ENCODE results near the gene GATA5.

Gene GATA5

DNA sequence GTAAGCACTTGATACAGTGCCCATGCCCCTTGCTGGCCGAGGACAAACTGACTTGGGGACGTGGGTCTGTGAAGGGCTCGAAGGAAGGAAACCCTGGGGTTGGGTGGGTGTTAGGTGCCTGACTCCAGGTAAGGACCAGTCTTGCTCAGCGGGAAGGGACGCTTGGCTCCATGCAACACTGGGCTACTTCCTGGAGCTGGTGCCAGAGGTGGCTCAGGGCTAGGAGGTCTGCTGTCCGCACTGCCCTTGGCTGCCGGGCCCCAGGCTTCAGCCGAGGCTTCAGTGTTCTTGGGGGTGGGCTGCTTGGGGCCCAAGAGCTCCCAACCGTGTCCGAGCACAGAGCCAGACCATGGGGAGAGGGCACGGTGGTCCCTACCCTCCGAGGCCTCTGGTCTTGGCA lies 5.3 kb downstream of the GATA5 start:
- no peak for DNase-seq

DNA sequence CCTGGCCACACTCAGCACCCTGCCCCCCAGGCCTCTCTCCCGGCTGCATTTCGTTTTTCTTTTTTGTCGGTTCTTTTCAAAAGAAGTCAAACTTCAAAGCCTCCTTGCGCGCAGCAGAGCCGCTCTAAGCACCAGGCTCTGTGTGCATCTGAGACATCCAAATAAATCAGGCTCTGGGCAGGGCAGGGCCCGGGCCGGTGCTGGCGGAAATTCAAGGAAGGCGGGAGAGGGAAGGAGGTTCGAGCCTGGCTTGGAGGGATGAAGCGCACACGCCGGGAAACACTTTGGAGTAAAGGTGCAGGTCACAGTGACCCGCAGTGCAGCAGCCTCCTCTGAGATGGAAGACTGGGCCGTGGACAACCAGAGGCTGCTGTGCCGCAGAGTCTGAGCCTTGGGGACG lies 5.8 kb downstream of the GATA5 start:
- no peak for DNase-seq

DNA sequence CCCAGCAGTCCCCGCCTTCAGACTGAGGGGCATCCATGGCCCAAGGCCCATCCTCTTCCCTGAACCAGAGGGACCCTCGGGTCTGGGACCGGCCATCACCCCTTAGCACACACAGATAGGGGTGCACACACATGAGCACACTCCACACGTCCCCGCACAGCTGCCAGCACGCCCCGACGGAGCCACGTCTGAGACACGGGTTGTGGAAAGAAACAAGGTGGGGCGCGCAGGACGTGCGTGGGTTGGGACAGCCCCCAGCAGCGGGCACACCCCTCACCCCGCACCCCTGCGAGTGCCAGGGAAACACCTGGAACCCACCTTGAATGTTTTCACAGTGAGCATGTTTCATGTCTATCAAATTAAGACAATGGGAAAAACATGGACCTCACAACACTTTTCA lies 6.4 kb downstream of the GATA5 start:
- DNase-seq: no peak

DNA sequence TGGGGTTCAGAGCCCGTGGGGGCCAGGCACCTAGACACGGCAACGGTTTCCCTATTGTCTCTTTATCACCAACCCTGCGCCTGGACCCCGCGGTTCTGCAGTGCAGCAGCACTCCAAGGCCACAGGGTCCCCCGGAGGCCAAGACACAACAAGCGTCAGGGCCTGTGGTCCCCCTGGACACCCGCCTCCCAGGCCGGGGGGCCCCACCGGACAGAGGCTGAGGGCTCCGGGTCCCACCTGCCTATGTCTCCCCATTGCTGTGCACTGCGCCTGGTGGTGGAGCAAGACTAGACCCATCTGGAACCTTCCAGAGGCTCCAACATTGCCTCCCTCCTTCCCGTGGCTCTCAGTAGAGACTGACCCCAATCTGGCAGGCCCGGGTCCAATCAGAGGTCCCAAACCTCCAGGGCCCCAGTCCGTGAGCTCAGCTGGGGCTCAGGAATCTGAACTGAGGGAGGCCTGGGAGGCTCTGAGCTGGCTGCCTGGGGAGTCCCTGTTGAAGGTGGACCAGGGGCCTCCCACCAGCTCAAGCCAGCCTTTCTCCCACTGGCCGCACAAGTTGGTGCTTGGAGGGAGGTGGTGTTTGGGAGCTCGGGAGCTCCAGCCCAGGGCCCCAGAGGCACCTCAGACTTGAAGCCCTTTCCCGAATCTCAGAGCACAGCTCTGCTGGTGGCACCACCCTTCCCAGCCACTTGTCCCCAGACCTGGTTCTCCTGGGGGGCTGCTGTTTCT lies 8.8 kb downstream of the GATA5 start:
- DNase-seq: no peak

DNA sequence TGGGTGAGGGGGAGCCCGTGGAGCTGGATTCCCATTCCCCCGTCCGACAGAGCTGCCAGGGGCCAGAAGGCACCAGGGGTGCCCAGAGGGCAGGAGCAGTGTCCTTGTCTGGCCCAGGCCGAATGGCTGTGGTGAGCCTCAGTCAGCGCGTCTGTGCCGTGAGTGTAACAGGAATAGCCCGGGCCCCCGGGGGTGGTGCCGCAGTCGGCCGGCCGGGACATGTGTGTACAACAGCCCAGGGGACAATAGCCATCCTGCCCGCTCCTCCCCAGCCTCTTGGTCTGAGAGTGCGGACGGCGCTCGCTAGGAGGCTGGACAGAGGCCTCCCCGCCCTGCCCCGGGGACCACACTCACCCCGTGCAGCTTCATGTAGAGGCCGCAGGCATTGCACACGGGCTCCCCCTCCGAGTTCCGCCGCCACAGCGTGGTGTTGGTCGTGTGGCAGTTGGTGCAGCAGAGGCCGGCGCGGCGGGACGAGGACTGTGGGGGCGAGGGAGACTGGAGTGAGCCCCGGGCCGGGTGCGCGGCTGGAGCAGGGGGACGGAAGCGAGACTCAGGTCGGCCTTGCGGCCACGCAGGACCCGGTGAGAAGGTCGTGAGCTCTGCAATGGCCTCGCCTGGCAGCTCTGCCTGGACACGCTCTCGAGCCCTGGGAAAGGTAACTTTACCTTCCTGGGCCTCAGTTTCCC lies 9.6 kb downstream of the GATA5 start:
- no peak for DNase-seq

DNA sequence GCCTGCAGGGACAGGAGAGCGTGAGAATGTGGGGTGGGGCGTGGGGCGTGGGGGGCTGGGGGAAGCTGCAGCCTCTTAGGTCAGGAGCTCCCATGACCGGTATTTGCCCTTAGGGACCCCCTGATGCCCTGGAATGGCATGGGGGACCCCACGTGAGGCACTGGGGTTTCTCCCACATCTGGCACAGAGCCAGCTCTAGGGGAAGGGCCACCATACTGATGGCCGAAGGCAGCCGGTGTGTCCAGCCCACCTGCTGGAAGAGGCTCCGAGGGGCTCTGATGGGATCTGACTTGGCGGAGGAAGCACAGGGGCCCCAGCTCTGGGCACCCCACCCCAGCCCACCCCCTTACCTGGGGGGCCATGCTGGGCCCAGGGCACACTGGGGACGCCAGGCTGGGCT lies 10.8 kb downstream of the GATA5 start:
- DNase-seq: no peak

DNA sequence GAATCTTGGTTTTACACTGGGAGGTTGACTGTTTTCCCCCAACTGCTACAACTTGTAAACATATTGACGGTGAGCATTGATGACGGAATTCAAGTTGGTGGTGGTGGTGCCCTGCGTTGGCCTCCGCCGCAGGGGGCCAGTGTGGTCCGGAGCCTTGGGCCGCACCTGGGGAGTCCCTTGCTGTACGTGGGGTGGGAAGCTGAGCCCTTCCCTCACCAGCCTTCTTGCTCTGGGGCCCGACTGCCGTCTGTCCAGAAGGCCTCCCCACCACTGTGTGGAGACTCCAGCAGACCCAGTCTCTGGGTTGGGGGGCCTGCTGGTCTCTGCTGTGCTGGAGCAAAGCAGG lies 11.4 kb downstream of the GATA5 start:
- DNase-seq: no peak

DNA sequence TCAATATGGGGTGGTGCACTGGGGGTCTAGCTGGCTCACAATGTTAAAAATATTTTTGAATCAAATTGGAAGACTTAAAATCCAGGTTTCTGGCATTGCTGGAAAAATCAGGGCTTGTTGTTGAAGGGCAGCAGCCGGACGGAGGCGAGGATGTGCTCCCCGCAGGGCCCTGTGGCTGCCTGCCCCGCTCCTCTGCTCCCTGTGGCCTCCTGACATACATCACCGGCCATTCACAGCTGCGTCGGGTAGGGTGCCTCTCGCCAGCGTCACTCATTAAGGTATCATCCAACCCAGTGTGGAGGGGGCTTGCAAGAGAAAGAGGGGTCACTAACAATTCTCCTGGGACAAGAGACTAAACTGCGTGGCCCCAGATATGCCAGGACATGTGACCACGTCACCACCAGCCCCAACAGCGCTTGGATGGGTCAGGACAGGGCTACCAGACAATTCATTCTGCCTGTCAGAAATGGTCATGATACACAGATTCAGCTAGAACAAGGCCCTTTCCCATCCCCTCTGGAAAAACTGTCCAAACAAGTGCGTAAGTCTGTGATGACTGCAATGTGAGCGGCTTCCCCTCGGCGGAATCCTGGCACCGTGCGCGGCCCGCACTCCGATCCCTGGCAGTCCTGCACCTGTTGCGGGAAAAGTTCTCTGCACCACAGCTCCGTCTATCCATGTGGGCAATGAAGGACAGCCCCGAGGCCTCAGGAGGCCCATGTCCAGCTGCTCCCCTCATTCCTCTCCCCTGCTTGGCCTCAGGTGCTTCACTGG lies 12.0 kb downstream of the GATA5 start:
- no peak for DNase-seq

DNA sequence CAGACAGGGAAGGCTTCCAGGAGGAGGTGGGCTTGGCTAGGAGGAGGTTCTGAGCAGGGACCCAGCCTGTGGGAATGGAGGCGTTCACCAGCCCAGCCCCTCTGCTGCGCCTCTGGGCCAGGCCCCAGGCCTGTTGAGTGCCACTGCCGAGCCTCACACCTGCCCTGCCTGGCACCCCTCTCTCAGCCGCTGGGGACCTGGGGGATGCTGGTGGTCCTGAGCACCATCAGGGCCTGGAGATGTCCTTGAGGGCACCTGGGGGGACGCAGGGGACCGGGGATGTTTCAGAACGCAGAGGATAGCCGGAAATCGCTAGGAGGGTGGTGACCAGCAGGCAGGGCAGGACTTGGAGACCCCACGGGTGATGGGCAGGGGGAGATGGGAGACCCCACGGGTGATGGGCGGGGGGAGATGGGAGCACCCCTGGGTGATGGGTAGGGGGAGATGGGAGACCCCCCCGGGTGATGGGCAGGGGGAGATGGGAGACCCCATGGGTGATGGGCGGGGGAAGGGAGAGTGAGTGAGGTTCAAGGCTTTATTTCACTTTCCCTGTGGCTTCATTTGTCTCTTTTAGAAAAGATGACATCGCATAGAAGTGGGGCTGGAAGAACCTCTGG lies 12.7 kb downstream of the GATA5 start:
- DNase-seq: no peak

DNA sequence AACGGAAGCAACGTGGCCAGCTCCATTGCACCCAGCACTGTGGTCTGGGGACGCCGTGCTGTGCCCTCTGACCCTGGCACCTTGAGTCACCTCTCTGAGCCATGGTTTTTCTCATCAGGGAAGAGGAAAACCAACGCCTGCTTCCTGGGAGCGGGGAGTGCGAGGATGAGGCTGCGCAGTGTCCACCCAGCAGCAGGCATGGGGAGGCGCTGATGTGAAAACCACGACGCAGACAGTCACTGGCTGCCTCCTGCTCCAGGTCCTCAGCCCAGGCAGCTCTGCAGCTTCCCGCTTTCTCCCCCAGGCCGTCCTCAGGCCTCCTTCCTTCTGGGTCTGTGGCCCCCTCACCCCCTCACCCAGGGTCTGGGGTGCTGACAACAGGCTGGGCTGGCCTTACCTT lies 14.0 kb downstream of the GATA5 start:
- DNase-seq: no peak

DNA sequence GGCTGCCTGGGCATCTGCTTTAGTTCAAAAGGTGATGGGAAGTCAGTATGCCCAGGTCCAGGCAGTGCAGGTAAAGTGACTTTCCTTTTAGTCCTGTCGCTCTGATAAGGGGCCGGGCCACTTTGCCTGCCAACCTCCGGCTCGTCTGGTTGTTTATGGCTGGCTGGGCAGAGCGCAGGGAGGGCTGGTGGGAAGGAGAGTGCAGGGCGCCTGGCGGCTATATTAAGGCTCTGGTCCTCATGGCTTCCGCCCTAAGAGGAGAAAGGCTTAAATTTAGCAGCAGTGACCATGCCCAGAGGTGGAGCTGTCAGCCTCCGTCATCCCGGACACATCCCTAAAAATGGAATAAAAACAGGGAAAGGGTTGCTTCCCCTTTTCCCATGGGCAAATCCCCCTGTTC lies 14.6 kb downstream of the GATA5 start:
- no peak for DNase-seq

DNA sequence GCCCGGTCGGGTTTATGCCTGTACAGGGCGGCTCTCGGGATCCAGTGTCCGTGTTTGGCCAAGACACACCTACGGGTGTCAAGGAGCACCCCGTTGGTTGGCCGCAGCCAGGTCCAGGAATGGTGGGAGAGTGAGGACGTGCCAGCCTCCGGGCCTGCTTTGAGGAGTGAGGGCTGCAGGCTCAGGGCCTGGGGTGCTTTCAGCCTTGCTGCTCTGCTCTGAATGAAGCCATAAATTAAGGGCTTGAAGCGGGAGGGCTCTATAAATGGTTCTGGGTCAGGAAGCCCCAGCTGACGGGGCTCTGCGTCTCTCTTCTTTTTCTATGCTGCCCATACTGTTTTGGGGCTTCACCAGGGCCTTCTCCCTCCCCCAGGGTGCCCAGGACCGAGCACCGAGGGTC lies 15.1 kb downstream of the GATA5 start:
- DNase-seq: no peak

DNA sequence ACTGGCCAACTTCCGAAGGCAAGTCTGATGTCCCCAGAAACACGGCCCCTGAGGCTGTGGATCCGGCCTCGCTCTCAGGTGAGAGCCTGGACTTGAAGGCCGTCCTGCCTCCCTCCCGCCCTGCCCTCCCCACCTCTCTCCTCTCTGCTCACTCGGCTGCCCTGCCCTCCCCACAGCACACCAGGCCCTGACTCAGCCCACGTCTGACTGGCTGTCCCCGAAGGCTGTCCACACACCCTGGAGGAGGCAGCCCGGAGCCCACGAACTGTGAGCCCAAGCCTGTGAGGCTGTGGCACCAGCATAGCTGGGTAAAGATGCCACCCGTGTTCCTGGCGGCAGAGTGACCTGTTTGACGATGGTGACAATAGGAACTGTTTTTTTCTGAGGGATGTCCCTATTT lies 16.3 kb downstream of the GATA5 start:
- DNase-seq: no peak

DNA sequence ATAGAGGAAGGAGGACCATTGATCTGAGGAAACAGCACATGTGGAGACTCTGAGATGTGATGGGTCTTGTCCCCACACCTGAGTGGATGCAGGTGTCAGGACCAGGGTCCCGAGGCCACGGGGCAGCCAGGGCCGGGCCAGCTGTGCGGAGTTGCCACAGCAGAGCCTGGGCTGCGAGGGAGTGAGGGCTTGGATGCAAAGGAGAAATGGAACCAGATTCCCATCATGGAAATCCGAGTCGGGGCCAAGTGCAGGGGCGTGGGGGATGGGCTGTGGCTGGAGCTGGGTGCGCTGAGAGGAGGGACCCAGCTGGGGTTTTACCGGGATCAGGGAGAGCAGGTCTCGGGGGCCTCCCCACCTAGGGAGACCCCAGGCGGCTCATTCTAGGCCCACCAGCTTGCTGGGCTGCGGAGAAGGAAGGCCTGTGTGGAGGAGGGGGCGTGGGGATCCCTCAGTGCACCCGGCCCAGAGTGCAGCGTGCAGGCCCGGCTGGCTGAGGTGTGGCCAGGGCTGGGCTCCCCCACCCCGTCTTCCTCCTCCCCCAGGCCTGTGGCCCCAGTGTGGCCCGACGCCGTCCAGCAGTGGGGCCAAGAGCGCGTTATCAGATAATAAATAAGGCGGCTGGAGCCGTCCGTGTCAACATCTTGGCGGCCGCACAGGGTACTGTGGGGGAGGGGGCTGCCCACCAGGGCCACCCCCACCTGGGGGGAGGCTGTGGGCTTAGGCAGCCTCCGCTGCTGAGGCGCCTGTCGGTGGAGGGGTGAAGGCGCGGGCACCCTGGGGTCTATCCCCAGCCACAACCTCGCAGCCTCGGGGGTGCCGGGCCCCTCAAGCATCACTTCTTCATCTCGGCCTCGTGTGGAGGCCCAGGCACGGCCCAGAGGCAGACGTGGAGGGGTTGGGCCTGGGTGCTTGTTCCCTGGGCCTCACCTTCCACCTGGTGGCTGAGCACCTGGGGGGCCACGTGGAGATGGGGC lies 17.2 kb downstream of the GATA5 start:
- no peak for DNase-seq

DNA sequence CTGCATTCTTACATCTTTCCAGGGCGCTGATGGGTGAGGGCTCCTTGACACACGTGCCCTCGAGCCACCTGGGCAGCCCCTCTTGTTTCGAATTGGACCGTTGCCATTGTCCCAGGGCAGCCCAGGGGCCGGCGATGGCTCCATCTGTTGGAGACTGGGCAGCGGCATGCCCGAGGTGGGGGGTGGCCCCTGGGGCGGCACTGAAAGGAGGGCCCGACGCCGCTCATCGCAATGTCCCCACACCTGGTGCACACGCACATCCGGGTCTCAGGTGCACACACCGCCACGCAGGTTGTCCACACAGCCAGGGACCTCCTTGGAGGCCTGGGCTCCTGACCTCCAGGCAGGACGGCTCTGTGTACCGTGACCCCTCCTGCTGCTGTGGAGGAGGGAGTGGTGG lies 18.0 kb downstream of the GATA5 start:
- DNase-seq: no peak

DNA sequence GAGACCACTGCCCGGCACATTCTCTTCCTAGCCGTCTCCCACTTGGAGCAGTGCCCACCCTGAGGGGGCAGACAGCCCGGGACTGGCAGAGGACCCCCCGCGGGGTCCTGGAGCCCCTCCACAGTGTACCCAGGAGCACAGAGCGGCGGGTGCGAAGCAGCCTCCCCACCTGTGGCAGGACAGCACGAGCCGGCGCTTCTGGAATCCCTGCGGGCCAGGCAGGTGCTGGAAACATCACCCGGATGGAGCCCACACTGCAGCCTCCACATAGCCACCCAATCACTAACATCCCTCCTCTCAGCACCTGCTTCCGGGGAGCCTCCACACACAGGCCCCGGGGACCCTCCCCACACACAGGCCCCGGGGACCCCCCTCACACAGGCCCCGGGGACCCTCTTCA lies 18.7 kb downstream of the GATA5 start:
- DNase-seq: no peak

DNA sequence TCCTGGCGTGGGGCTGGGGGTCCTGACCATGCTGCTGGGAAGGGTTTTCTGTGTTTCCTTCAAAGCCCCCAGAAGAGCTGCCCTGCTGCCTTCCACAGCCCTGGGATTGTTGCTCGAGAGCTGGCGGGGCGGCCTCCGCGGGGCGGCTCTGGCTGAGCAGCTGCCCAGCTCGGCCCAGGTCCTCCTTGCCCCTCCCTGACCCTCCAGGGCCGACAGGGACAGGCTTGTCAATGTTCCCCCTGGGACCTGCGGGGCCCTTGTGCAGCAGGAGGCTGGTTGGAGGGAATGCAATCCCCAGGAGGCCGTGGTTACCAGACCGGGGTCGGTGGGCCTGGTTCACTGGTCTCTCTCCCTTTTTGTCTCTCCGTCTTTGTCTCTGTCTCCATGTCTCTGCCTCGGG lies 19.9 kb downstream of the GATA5 start:
- no peak for DNase-seq

DNA sequence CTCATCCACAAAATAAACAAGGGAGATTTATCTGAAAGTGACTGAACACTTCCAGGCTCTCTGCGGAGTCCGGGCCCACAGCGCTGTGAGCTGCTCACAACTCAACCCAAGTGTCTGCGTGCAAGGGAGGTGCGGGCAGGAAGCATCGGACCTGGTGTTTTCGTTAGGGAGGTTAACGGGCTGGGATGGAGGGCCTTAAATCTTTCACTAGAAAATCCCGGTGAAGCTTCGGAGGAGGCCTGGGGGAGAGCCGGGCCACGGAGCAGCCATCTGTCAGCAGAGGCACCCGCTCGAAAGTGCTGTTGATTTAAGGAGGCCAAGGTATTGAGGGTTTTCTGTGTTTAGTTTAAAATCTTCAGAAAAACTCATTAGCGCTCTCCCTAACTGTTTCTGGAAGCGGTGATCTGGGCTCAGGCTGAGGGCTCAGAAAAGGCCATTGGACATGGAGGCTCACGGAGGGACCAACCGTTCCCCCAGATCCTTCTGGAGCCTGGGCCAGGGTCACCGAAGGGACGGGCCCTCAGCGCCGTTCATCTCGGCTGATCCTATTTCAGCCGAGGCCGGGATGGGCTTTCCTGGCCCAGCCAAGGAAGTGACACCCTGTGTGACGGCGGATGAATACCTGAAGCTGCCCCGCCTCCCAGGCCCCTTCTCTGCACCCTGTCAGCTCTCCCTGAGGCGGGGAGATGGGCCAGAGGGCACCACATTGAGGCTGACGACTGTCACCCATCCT lies 20.7 kb downstream of the GATA5 start:
- no peak for DNase-seq

DNA sequence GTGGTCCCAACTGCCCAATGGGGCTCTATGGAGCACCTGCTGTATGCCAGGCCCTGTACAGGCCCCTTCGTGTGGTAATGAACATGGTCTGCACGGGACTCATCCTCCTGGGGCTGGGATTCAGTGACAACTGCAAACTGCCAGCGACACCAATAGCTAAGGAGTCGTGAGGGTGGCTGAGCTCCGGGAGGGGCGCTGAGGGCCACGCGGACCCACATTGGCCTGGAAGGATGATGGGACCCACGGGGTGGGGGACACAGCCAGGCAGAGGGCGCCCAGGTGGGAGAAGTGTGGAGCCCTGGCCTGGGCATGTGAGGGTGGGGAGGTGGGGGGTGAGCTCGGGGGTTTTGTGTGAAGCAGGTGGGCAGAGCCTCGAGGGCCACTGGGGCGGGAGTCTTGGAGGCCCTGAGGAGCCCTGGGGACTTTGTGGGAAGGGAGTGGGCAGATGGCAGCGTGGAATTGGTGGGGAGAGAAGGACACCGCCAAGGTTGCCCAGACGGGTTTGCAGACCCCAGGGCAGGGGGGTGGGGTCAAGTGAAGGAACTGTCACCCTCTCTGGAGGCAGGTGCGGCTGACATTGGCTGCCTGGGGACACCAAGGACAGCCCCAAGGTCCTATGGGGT lies 22.5 kb downstream of the GATA5 start:
- DNase-seq: no peak

DNA sequence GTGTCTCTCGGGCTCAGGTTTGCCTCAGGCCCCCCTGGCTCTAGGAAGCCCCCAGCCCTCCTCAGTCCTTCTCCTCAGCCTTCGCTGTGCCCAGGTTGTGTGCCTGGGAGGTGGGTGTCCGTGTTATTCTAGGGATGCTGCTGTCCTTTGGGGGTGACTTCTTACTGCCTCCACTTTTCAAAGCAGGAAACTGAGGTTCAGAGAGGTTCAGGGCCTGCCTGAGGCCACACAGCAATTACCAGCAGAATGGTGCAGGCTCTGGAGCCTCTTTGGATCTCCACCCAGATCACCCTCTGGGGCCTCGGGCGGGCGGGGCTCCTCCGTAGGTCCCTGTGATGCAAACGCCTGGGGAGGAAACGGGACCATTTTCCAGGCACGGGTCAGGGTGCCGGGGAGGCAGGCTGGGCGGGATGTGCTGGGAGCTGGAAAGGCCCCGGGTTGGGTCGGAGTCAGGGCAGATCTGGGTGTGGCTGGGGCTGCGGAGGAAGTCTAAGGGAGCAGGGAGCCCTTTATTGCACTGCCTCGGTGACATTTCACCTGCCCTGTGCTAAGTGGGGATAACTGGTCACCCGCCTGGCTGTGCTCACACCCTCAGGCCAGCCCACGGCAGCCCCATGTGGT lies 23.2 kb downstream of the GATA5 start:
- DNase-seq: no peak

DNA sequence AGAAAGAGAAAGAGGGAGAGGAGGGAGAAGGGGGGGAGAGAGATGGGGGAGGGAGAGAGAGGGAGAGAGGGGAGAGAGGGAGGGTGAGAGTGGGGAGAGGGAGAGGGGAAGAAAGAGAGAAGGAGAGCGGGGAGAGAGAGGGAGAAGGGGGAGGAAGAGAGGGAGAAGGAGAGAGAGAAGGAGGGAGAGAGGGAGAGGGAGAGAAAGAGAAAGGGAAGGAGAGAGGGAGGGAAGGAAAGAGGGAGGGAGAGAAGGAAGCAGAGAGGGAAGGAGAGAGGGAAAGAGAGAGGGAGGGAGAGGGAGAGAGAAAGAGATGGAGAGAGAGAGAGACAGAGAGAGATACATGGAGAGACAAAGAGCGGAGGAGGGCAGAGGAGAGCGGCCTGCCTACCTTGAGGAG lies 23.8 kb downstream of the GATA5 start:
- no peak for DNase-seq
